SJCRH30 (cell line): ENCODE data around the gene RNF207. TPM values are rescaled to one million over a fixed set of nuclear protein-coding genes. Genes with fewer than 3 reads are reported as not detected.
A peak's percentile ranks its signal among the peaks of the same experiment; 100 is the strongest.

Source experiments
- DNase-seq, 2 experiments: peaks; one replicate each; pipeline ENCODE4 v3.0.0-alpha.2; 2015 to 2020
- H3K27ac ChIP-seq: fragments of 250-450 bp; sonication (Bioruptor Pico); 2 replicates; pipeline ENCODE4 v1.5.1; 2020; ENCODE audit warnings: mild to moderate bottlenecking, moderate library complexity
- H3K27me3 ChIP-seq: fragments of 250-450 bp; sonication (Bioruptor Pico); 2 replicates; pipeline ENCODE4 v1.5.1; 2020; ENCODE audit warnings: mild to moderate bottlenecking, moderate library complexity
- H3K36me3 ChIP-seq: fragments of 250-450 bp; sonication (Bioruptor Pico); 2 replicates; pipeline ENCODE4 v1.5.1; 2020; ENCODE audit warnings: mild to moderate bottlenecking, moderate library complexity
- H3K4me1 ChIP-seq: fragments of 250-450 bp; sonication (Bioruptor Pico); 2 replicates; pipeline ENCODE4 v1.5.1; 2020; ENCODE audit warnings: mild to moderate bottlenecking, moderate library complexity
- H3K4me3 ChIP-seq: fragments of 250-450 bp; sonication (Bioruptor Pico); 2 replicates; pipeline ENCODE4 v1.5.1; 2020; ENCODE audit warnings: mild to moderate bottlenecking, moderate library complexity
- H3K9me3 ChIP-seq: fragments of 250-450 bp; sonication (Bioruptor Pico); replicated peaks from 2 replicates; pipeline ENCODE4 v1.5.1; 2020; ENCODE audit warnings: mild to moderate bottlenecking, moderate library complexity
- total RNA-seq: library from RNA; depleted of rRNA; stranded (reverse); fragments of >200 nt; shearing (Covaris generic); gene quantifications from 2 replicates; pipeline ENCODE4 v1.2.3, GENCODE V29; 2014

The RNF207 gene
- total RNA-seq, 1 experiment from 2014 or later: not detected

GRCh38 chr1:6167391-6168303 is 38.3 kb upstream of the RNF207 start:
- no peak for DNase-seq
- H3K9me3 ChIP-seq: no peaks in the 10 kb centered on the region
- no peak overlapping the region for H3K27ac ChIP-seq
- no peak overlapping the region for H3K4me3 ChIP-seq
- no peaks in the 10 kb centered on the region for H3K36me3 ChIP-seq
- H3K27me3 ChIP-seq: peaks cover 61% of the 10 kb centered on the region
- H3K4me1 ChIP-seq: peaks cover 9% of the 10 kb centered on the region; the same call in 1 of the 2 replicates

GRCh38 chr1:6168947-6169586 is 36.9 kb upstream of the RNF207 start:
- H3K36me3 ChIP-seq: no peaks in the 10 kb centered on the region
- no peak overlapping the region for H3K27ac ChIP-seq
- H3K9me3 ChIP-seq: no peaks in the 10 kb centered on the region
- H3K4me3 ChIP-seq: no peak overlapping the region
- peaks cover 9% of the 10 kb centered on the region; the same call in 1 of the 2 replicates for H3K4me1 ChIP-seq
- H3K27me3 ChIP-seq: peaks cover 48% of the 10 kb centered on the region
- no peak for DNase-seq

GRCh38 chr1:6170116-6170741 is 35.7 kb upstream of the RNF207 start:
- DNase-seq: no peak

DNA sequence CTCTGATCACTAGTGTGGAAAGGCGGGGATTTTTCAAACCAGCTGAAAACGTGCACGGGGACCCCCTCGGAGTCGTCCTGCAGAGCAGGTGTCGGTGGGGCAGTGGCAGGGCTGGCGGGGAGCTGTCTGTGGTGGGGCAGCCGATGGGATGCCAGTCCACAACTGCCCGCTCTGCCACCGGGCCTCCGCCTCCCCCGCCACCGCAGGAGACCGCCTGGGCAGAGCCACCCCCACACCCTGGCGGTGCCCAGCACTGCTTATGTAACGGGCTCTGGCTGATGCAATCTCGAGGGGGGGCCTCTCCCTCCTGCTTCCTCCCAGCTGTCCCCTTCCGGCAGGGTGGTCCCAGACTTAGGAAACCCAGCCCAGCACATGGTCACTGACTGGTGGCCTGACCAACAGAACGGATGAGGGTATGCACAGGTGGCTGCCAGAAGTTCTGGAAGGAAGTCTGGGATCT is 35.1 kb upstream of the RNF207 start:
- DNase-seq: peak; percentile 58 to 61
- H3K36me3 ChIP-seq: no peaks in the 10 kb centered on the region
- H3K27ac ChIP-seq: no peak overlapping the region
- H3K4me1 ChIP-seq: peaks cover 9% of the 10 kb centered on the region; the same call in 1 of the 2 replicates
- peaks cover 31% of the 10 kb centered on the region for H3K27me3 ChIP-seq
- no peak overlapping the region for H3K4me3 ChIP-seq
- no peaks in the 10 kb centered on the region for H3K9me3 ChIP-seq

More at GRCh38 chr1:6170116-6170741, 35.7 kb upstream of the RNF207 start:
- Histone ChIP-seq H3K9me3 (no peaks in the 10 kb centered on the region), H3K27ac (no peak overlapping the region), H3K36me3 (no peaks in the 10 kb centered on the region), H3K27me3 (peaks cover 36% of the 10 kb centered on the region), H3K4me3 (no peak overlapping the region), H3K4me1 (peaks cover 9% of the 10 kb centered on the region; the same call in 1 of the 2 replicates)

GRCh38 chr1:6171548-6172124 is 34.3 kb upstream of the RNF207 start:
- H3K4me3 ChIP-seq: no peak overlapping the region
- H3K27me3 ChIP-seq: peaks cover 22% of the 10 kb centered on the region
- H3K9me3 ChIP-seq: no peaks in the 10 kb centered on the region
- H3K4me1 ChIP-seq: peaks cover 9% of the 10 kb centered on the region; the same call in 1 of the 2 replicates
- no peak overlapping the region for H3K27ac ChIP-seq
- DNase-seq: peak; percentile 48 to 62
- H3K36me3 ChIP-seq: no peaks in the 10 kb centered on the region

DNA sequence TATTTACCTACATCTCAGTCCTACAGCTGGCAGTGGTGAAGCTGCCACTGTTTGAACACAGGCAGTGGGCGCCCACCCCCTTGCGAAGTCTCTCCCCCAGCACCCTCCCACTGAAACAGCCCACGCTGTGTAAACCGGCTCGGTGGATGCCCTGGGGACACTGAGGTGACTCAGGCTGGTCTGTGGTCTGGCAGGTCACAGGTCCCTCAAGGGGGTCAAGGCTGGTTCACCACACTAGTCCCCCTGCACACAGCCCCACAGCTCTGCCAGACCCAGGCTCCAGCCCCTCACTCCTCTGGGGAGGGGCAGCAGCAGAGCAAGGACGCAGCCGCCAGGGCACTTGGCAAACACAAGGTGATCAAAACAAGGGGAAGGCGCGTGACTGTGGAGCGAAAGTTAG is 33.4 kb upstream of the RNF207 start:
- H3K27ac ChIP-seq: no peak overlapping the region
- no peak overlapping the region for H3K4me3 ChIP-seq
- H3K36me3 ChIP-seq: no peaks in the 10 kb centered on the region
- DNase-seq: no peak
- H3K9me3 ChIP-seq: no peaks in the 10 kb centered on the region
- H3K4me1 ChIP-seq: peaks cover 9% of the 10 kb centered on the region; the same call in 1 of the 2 replicates
- H3K27me3 ChIP-seq: peaks cover 16% of the 10 kb centered on the region

- Histone ChIP-seq H3K9me3 (no peaks in the 10 kb centered on the region), H3K4me3 (no peak overlapping the region), H3K27me3 (peaks cover 5% of the 10 kb centered on the region; the same call in 1 of the 2 replicates)
These were observed 31.1 kb upstream of the RNF207 start for GRCh38 chr1:6174621-6175410.

DNA sequence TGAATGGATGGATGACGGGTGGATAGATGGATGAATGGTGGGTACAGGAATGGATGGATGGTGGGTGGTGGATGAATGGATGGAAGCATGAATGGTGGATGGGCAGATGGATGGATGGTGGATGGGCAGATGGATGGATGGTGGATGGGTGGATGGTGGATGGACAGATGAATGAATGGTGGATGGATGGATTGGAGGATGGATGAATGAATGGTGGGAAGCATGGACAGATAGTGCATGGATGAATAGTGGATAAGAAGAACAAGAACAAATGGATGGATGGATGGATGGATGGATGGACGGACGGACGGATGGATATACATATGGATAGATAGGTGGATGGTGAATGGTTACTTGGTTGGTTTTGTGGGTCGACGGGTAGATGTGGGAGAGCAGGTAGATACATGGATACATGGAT is 30.5 kb upstream of the RNF207 start:
- H3K9me3 ChIP-seq: no peaks in the 10 kb centered on the region
- H3K4me3 ChIP-seq: no peak overlapping the region
- no peak for DNase-seq
- H3K27ac ChIP-seq: no peak overlapping the region
- peaks cover 2% of the 10 kb centered on the region; the same call in 1 of the 2 replicates for H3K27me3 ChIP-seq
- no peaks in the 10 kb centered on the region for H3K36me3 ChIP-seq
- H3K4me1 ChIP-seq: peaks cover 9% of the 10 kb centered on the region; the same call in 1 of the 2 replicates

More at GRCh38 chr1:6174621-6175410, 31.1 kb upstream of the RNF207 start:
- Histone ChIP-seq H3K36me3 (no peaks in the 10 kb centered on the region), H3K4me1 (peaks cover 9% of the 10 kb centered on the region; the same call in 1 of the 2 replicates), H3K27ac (no peak overlapping the region)
- DNase-seq: no peak

DNA sequence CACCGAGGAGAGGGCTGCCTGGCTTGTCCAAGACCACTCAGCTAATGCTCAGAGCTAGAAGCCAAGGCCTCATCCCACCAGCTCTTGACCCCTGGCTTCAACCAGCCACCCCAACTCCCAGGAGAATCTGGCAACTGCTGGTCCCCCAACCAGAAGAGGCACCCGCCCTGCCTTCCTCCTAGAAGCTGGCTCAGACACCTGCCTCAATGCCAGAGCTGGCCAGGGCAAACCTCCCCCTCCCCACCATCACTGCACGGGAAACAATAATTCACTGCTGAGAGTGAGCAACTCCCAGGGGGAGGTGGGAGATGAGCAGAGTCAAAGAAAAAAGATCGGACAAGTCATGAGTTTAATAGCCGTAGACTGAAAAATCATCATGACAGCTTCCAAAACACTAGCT is 29.1 kb upstream of the RNF207 start:
- no peaks in the 10 kb centered on the region for H3K36me3 ChIP-seq
- no peak overlapping the region for H3K4me3 ChIP-seq
- H3K4me1 ChIP-seq: no peaks in the 10 kb centered on the region; the same call in 1 of the 2 replicates
- H3K27ac ChIP-seq: no peak overlapping the region
- no peaks in the 10 kb centered on the region for H3K9me3 ChIP-seq
- peaks cover 8% of the 10 kb centered on the region; the same call in 1 of the 2 replicates for H3K27me3 ChIP-seq
- no peak for DNase-seq

- H3K27ac ChIP-seq: no peak overlapping the region
- H3K4me1 ChIP-seq: no peaks in the 10 kb centered on the region; the same call in 1 of the 2 replicates
- no peaks in the 10 kb centered on the region for H3K9me3 ChIP-seq
- peaks cover 8% of the 10 kb centered on the region; the same call in 1 of the 2 replicates for H3K27me3 ChIP-seq
- no peak overlapping the region for H3K4me3 ChIP-seq
- H3K36me3 ChIP-seq: no peaks in the 10 kb centered on the region
- DNase-seq: no peak
These were observed 28.1 kb upstream of the RNF207 start for GRCh38 chr1:6177681-6178380.

- Histone ChIP-seq H3K27me3 (peaks cover 8% of the 10 kb centered on the region; the same call in 1 of the 2 replicates), H3K9me3 (no peaks in the 10 kb centered on the region), H3K4me3 (no peak overlapping the region)
These were observed 27.0 kb upstream of the RNF207 start for GRCh38 chr1:6178751-6179563.

DNA sequence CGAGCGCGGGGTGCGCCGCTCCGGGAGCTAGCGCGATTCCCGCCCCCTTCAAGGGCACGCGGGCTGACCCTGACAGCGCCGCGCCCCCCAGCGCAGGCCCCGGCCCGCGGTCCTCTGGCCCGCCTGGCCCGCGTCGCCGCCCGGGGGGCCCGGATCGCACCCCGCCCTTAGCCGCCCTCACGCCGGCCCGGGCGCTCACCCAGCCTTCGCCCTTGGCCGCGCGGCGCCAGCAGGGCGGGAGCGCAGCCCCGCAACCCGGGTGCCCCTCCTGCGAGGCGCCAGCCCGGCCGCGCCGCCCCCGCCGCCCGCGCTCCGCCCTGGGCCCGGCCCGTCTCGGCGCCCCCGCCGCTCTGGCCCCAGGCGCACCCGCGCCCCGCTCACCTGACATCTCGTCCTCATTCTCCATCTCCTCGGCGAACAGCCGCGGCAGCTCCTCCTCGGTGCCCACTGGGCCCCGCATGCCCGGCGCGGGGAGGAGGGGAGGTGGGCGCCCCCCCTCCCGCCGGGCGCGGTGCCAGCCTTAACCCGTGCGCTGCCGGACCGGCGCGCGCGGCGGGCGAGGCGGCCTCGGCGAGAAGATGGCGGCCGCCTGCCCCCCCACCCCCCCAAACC is 26.2 kb upstream of the RNF207 start:
- DNase-seq: no peak
- Histone ChIP-seq H3K27ac (no peak overlapping the region), H3K4me1 (no peaks in the 10 kb centered on the region; the same call in 1 of the 2 replicates), H3K27me3 (peaks cover 8% of the 10 kb centered on the region; the same call in 1 of the 2 replicates), H3K4me3 (no peak overlapping the region), H3K36me3 (peaks cover 2% of the 10 kb centered on the region), H3K9me3 (no peaks in the 10 kb centered on the region)

More at GRCh38 chr1:6178751-6179563, 27.0 kb upstream of the RNF207 start:
- DNase-seq: no peak
- no peak overlapping the region for H3K27ac ChIP-seq
- no peaks in the 10 kb centered on the region; the same call in 1 of the 2 replicates for H3K4me1 ChIP-seq
- no peaks in the 10 kb centered on the region for H3K36me3 ChIP-seq
